ENCODE data around the gene CHRM5. TPM values are rescaled to one million over a fixed set of nuclear protein-coding genes. Genes with fewer than 3 reads are reported as not detected.

Gene CHRM5
- total and polyA plus RNA-seq, 9 of the 15 experiments (the other 6 are each of a cell fraction or from before 2014, with no cell fraction given), result not detected

- no peak for DNase-seq (ENCODE audit: extremely low read depth in 1 of 4, low spot score in 3 of 4)
- H3K79me2 ChIP-seq (ENCODE audit: control insufficient read depth, insufficient read depth, low read length), result no peaks in the 10 kb centered on the region
- BruUV-seq (replicated peaks), result no TSS peak
- no peak overlapping the region for H3K27ac ChIP-seq (ENCODE audit: extremely low read depth, low read depth, low read length)
- ATAC-seq, result no peak
- ChIA-PET POLR2A (interaction anchor here (1.3 kb wide), 1 partner anchor 10 kb away, joined by 3 read pairs; no protein-coding TSS in a partner anchor), CTCF (ENCODE audit: low intra/inter-chr PET ratio) (no interaction called here)
- no peak overlapping the region for H2AFZ ChIP-seq (ENCODE audit: low read depth, low read length)
- H3K9me1 ChIP-seq (ENCODE audit: control insufficient read depth, insufficient read depth, low read length), result no peaks in the 10 kb centered on the region
- H3K27me3 ChIP-seq (ENCODE audit: control insufficient read depth in 2 of 2, insufficient read depth in 2 of 2, low read length in 2 of 2), result peaks cover 4 to 15% of the 10 kb centered on the region in 2 experiments; a peak in 4 of 5 replicates
- no peak overlapping the region for H3K4me3 ChIP-seq
- intact Hi-C loops (cut with micrococcal nuclease) (no loop called here), in situ Hi-C loops (cut with MboI) (no loop called here)
- H3K9me3 ChIP-seq (replicated peaks; ENCODE audit: control insufficient read depth, insufficient read depth, low read depth, low read length), result no peaks in the 10 kb centered on the region
- no peaks in the 10 kb centered on the region; the same call in 1 of the 2 replicates for H4K20me1 ChIP-seq (replicated peaks; ENCODE audit: control insufficient read depth, insufficient read depth, low read length)
- 7% methylated on average over 5 of the region's 5 CpGs for WGBS (ENCODE audit: insufficient coverage, low coverage, missing lambda C conversion rate)
- H3K4me2 ChIP-seq (ENCODE audit: insufficient read depth, low read length), result no peak overlapping the region
- no peaks in the 10 kb centered on the region for H3K36me3 ChIP-seq (ENCODE audit: control insufficient read depth, insufficient read depth, low read length)
- no peak for FAIRE-seq
- no peak for TF ChIP-seq TFAM (CRISPR knock-in tag; conservative IDR thresholded peaks at IDR 0.05)
- TF ChIP-seq ASH1L (IDR thresholded peaks at IDR 0.05; ENCODE audit: borderline replicate concordance, low read depth, partially characterized antibody), result no peak
- TF ChIP-seq SMAD4 (CRISPR knock-in tag; conservative IDR thresholded peaks at IDR 0.05), result no peak
- TF ChIP-seq HINFP (tag; conservative IDR thresholded peaks at IDR 0.05; ENCODE audit: low read depth), result no peak
- TF ChIP-seq POLR2G (IDR thresholded peaks at IDR 0.05; ENCODE audit: low read depth, low read length), result no peak
- TF ChIP-seq, protein P1, sequence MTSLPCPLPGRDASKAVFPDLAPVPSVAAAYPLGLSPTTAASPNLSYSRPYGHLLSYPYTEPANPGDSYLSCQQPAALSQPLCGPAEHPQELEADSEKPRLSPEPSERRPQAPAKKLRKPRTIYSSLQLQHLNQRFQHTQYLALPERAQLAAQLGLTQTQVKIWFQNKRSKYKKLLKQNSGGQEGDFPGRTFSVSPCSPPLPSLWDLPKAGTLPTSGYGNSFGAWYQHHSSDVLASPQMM (CRISPR knock-in tag; IDR thresholded peaks at IDR 0.05), result no peak
- H3K4me1 ChIP-seq (replicated peaks in 1 of 2; ENCODE audit: control insufficient read depth in 2 of 2, insufficient read depth in 2 of 2, low read length in 2 of 2), result no peaks in the 10 kb centered on the region
- H3K9ac ChIP-seq (ENCODE audit: insufficient read depth in 1 of 2, low read depth in 2 of 2, low read length in 2 of 2), result no peak overlapping the region
Measured at GRCh38 chr15:34010921-34011320, 42.6 kb downstream of the CHRM5 start.

Data from K562 (cell line).